GM18517 (cell line): ENCODE data around the gene LIG1.

Source experiments
- ATAC-seq: cut with Tn5 transposase; IDR thresholded peaks from one replicate; pipeline ENCODE4 v1.9.1; 2021; ENCODE audit warnings: mild to moderate bottlenecking, moderate library complexity; ENCODE audit not compliant: unreplicated experiment

The LIG1 gene

GRCh38 chr19:48182434-48182833 lies 12.3 kb upstream of the LIG1 start:
- no peak for ATAC-seq

- no peak for ATAC-seq
Observed at GRCh38 chr19:48181505-48181904, 11.4 kb upstream of the LIG1 start.

- no peak for ATAC-seq
Observed at GRCh38 chr19:48176226-48176625, 6.1 kb upstream of the LIG1 start.

GRCh38 chr19:48175578-48175977 lies 5.4 kb upstream of the LIG1 start:
- ATAC-seq = no peak

DNA sequence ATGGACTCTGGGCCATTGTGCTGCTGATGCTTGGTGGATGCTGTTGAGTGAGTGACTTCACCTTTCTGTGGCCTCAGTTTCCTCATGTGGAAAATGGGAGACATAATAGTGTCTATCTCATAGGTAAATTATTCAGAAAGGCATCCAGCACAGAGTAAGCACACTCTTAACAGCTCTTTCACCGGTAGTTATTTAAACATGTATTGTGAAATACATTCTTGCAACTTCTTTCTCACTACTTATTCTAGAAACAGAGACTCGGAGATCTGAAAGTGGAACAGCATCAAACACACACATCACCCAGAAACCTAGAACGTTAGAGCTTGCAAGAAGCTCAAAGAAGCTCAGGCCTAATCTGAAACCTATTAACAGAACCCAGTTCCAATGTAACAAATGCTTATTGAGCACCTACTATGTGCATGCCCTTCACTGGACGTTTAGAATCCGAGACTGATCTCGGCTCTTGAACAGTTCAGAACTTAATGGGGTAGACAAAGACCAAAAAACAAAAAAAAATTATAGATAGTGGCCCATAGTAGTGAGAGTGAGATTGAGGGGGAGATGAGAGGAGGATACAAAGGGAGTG lies 4.4 kb upstream of the LIG1 start:
- ATAC-seq = no peak

GRCh38 chr19:48171710-48172109 lies 1.6 kb upstream of the LIG1 start:
- ATAC-seq = no peak

DNA sequence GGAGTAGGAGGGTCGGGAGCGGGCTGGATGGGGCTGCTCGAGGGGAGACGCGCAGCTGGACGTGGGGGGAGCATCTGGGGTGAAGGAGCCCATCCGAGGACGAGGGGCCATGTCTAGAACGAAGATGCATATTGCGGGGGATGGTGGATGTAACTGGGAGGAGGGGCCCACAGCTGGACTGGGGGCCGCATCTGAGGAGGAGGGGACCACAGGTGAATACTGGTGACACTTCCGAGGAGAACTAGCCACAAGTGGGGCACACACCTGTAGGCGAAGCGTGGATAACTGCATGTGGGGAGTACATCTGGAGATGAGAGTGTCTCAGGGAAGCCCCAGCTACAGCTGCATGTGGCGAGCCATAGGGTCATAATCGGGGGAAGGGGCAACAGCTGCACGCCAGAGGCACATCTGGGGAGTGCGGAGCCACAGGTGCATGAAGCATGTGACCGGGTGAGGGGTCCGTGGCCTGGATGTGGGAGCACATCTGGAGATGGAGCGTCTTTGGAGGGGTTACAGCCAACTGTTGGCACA lies 738 bp upstream of the LIG1 start:
- ATAC-seq = no peak

DNA sequence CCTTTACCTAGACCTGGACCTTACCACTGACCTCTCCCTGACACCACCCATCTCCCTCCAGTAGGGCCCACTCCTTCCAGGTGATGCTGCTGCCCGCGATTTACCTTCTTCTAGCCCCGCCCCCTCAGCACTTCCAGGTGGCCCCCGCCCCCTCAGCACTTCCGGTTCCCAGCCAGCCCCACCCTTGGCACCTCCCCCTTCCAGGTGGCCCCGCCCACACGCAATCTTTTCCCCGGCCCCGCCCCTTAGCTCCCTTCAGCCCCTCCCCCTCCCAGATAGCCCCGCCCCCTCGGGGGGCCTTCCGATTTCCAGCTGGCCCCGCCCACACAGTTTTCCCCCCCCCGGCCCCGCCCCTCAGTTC lies 586 bp downstream of the LIG1 start:
- ATAC-seq = no peak

DNA sequence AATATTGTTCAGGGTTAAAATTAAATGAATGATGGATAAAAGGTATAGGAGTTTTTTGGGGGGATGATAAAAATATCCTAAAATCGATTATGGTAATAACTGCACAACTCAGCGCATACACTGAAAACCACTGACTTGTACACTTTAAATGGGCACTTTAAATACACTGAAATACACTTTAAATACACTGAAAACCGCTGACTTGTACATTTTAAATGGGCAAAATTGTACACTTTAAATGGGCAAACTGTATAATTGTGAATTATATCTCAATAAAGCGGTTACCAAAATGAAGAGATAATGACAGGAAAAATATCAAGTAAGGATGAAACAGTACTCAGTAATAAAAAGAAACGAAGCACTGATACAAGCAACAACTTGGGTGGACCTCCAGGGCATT lies 1.5 kb downstream of the LIG1 start:
- no peak for ATAC-seq

DNA sequence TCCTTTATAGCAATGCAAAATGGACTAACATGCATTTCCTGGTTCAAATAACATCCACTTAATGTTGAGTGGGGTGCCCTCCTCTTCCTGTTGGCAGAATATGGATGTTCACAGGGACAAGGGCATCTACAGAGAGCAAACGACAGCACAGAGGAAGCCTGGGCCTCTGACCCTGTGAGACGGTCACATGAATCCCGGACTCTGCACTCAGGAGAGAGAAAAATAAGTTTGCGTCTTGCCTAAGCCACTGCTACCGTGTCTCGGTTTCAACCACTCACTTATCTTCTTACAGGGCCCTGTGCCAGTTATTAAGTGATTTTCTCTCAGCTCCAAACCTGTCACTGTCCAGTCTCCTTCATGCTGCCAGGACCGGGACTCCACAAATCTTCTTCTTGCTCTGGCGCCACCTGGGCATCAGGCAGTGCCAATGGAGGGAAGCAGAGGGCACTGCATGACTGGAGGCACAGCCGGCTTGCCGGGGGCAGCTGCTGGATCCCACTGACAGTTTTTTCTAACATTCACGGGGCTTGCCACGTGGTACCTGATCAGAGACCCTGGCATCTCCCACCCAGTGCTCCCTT lies 11.8 kb downstream of the LIG1 start:
- ATAC-seq = no peak

- no peak for ATAC-seq
Observed at GRCh38 chr19:48154003-48154402, 16.1 kb downstream of the LIG1 start.

DNA sequence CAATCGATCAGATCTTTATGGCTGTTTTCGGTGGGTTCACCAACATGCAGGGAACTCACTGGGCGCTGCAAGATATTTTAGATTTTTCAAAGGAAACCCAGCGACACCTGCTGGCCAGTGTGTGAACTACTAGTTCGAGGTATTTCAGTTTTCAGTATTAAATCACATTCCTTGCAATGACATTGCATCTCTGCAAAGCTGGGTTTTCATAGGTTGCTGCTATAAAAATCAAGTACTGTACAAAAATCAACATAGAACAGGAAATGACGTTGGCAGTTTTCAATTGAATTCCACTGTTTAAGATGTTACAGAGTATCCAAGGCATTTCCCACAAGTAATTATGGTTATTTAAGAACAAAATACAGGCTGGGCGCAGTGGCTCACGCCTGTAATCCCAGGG lies 17.6 kb downstream of the LIG1 start:
- no peak for ATAC-seq

DNA sequence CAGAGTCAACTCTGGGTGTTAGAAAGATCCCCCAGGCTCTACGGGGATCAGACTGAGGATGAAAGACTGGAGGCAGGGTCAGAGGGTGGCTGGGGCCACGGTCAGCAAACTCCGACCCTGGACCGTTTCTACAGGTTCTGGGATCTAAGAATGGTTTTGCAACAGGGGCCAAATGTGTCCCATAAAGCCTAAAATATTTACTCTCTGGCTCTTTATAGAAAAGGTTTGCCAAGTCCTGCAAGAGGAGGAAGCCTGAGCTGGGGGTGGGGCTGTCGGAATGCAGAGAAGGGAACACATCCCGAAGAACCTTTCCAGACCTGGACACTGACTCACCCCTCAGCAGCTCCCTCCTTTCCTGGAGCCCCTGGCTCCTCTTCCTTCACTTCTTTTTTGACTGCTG lies 20.7 kb downstream of the LIG1 start:
- no peak for ATAC-seq

- no peak for ATAC-seq
Observed at GRCh38 chr19:48148576-48148975, 21.6 kb downstream of the LIG1 start.

DNA sequence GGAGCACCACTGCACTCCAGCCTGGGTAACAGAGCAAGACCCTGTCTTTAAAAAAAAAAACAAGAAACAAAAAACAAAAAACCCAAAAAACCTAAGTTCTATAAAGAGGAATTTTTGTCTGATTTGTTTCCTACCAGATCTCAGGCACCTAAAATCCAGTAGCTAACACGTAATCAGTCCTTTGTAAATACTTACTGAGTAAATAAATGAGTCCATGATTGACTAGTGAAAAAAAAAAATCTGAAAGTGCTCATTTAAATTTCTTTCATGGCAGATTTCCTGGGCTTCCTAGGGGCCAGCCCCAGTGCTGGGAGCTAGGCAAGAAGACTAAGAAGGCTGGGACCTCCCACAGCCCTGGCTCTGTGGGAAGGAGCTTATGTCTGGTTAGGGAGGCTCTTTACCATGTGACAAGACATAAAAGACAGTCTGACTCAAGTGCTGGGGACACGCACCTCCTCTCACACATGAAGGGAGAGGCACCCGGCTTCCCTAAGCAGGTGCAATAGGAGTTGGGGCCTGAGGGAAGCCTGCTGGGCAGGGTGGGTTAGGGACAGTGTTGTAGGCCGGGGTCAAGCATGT lies 22.5 kb downstream of the LIG1 start:
- ATAC-seq = no peak

- ATAC-seq = no peak
Observed at GRCh38 chr19:48139053-48139452, 31.1 kb downstream of the LIG1 start.

GRCh38 chr19:48137411-48137810 lies 32.7 kb downstream of the LIG1 start:
- no peak for ATAC-seq

DNA sequence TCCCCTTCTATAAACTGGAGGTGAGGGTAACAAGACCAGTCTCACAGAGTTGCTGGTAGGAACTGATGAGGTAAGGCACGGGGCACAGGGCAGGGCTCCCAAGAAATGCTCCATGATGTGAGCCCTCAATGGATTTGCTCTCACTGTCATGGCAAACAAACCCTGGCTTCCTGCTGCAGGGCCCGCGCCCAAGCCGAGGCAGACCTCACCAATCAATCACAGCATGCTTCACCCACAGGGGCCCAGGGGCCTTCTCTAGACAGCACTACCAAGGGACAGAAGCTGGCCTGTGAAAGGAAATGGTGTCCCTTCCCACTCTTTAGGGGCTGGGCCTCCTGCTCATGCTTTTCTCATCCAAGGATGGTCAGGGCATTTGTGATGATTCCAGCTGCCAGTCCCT lies 33.6 kb downstream of the LIG1 start:
- ATAC-seq = no peak

DNA sequence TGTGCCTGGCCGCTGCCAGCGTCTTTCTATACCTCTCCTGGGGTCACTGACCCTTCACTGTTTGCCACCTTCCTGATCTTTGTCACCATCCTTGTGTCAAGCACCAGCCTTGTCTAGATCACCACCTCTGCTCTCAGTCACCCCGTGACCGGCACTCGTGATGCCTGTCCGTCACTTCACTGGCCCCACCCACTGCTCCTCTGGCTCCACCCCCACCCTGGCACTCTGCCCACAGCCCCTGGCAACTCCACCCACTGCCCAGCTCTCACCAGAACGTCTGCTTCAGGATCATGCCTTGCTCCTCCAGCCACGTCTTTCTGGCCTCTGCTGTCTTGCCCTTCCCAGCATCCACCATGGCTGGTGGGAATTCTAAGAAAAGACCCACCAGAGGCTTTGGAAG lies 34.7 kb downstream of the LIG1 start:
- no peak for ATAC-seq

- ATAC-seq = no peak
Observed at GRCh38 chr19:48133094-48133493, 37.0 kb downstream of the LIG1 start.

- ATAC-seq = no peak
Observed at GRCh38 chr19:48127561-48127960, 42.6 kb downstream of the LIG1 start.

- no peak for ATAC-seq
Observed at GRCh38 chr19:48123907-48124651, 46.1 kb downstream of the LIG1 start.
